HG02798 (cell line): ENCODE data around the gene STX7.

Experiments used
- ATAC-seq: cut with Tn5 transposase; IDR thresholded peaks from one replicate; pipeline ENCODE4 v1.9.1; 2021; ENCODE audit warnings: mild to moderate bottlenecking; ENCODE audit not compliant: unreplicated experiment, poor library complexity

STX7 gene

GRCh38 chr6:132418235-132418965 is 94.5 kb downstream of the STX7 start:
- no peak for ATAC-seq

GRCh38 chr6:132414761-132415160 is 98.2 kb downstream of the STX7 start:
- ATAC-seq, result no peak

- no peak for ATAC-seq
Observed at GRCh38 chr6:132414322-132414721, 98.6 kb downstream of the STX7 start.

- no peak for ATAC-seq
Observed at GRCh38 chr6:132413499-132413802, 99.5 kb downstream of the STX7 start.

GRCh38 chr6:132412656-132413498 is 100.0 kb downstream of the STX7 start:
- no peak for ATAC-seq

GRCh38 chr6:132411296-132411695 is 101.6 kb downstream of the STX7 start:
- ATAC-seq, result no peak

- no peak for ATAC-seq
Observed at GRCh38 chr6:132410830-132411229, 102.1 kb downstream of the STX7 start.

GRCh38 chr6:132405143-132405915 is 107.6 kb downstream of the STX7 start:
- ATAC-seq, result peak; percentile 51

GRCh38 chr6:132404736-132405135 is 108.2 kb downstream of the STX7 start:
- ATAC-seq, result peak; percentile 1

GRCh38 chr6:132404330-132404729 is 108.6 kb downstream of the STX7 start:
- no peak for ATAC-seq

- no peak for ATAC-seq
Observed at GRCh38 chr6:132401618-132402285, 111.2 kb downstream of the STX7 start.

GRCh38 chr6:132400883-132401617 is 111.9 kb downstream of the STX7 start, which contains the start of gene MOXD1:
Gene MOXD1, minus strand, starts transcription at chr6:132401475. Its CDS starts 49 bp downstream, at chr6:132401426.
- ATAC-seq, result peak; percentile 66

- no peak for ATAC-seq
Observed at GRCh38 chr6:132400555-132400882, 112.4 kb downstream of the STX7 start.

- ATAC-seq, result no peak
Observed at GRCh38 chr6:132399376-132400074, 113.4 kb downstream of the STX7 start.
